ENCODE results near the gene RELA.
"Not testable (repeated sequence)": the region's sequence is repeated elsewhere in the genome, so short reads cannot be mapped to it uniquely, and the experiment has no call there.

RELA gene

GRCh38 chr11:65663639-65664200, 1.0 kb upstream of the RELA start:
- peak; percentile 55 for DNase-seq

GRCh38 chr11:65662247-65662798, 393 bp downstream of the RELA start:
- no peak for DNase-seq

GRCh38 chr11:65661599-65662246, 993 bp downstream of the RELA start:
- DNase-seq, result no peak

- not testable (repeated sequence) for DNase-seq
Measured at GRCh38 chr11:65660908-65661307, 1.8 kb downstream of the RELA start.

- DNase-seq, result no peak
Measured at GRCh38 chr11:65660038-65660437, 2.7 kb downstream of the RELA start.

- DNase-seq, result no peak
Measured at GRCh38 chr11:65658174-65659021, 4.3 kb downstream of the RELA start.

GRCh38 chr11:65657426-65657825, 5.3 kb downstream of the RELA start:
- DNase-seq, result no peak

- DNase-seq, result no peak
Measured at GRCh38 chr11:65655570-65656332, 7.0 kb downstream of the RELA start.

- DNase-seq, result no peak
Measured at GRCh38 chr11:65654375-65655349, 8.1 kb downstream of the RELA start.

GRCh38 chr11:65653229-65654225, 9.2 kb downstream of the RELA start:
- no peak for DNase-seq

GRCh38 chr11:65652511-65653228, 10.0 kb downstream of the RELA start:
- DNase-seq, result peak; percentile 95

- no peak for DNase-seq
Measured at GRCh38 chr11:65651589-65652510, 10.9 kb downstream of the RELA start.

GRCh38 chr11:65651339-65651588, 11.5 kb downstream of the RELA start:
- no peak for DNase-seq

- DNase-seq, result no peak
Measured at GRCh38 chr11:65650547-65651338, 12.0 kb downstream of the RELA start.

- no peak for DNase-seq
Measured at GRCh38 chr11:65649656-65650546, 12.8 kb downstream of the RELA start.

- no peak for DNase-seq
Measured at GRCh38 chr11:65648997-65649493, 13.7 kb downstream of the RELA start.

All from activated naive CD4-positive, alpha-beta T cell treated with anti-CD3 and anti-CD28 coated beads, Interleukin-2, amount 50 U/mL, for 16 hours (primary cell).